GM21360 (cell line): ENCODE results near the gene CD151.

Experiments
- ATAC-seq: cut with Tn5 transposase; IDR thresholded peaks from one replicate; pipeline ENCODE4 v1.9.1; 2021; ENCODE audit warnings: mild to moderate bottlenecking, moderate library complexity; ENCODE audit not compliant: unreplicated experiment

The CD151 gene

DNA sequence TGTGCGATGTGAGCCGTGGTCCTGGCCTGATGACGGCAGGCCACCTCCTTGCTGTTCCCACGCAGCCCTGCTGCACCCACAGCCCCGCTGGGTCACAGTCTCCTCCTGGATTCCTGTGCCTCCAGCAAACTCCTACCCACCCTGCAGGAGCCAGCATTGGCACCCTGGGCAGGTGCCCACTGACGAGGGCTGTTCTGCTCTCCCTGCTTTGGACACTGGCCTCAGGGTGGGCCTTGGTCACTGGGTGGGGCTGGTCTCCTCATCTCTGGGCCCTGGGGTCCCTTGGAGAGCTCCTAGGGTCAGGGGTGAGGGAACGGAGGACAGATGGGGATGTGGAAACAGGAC lies 22.6 kb downstream of the CD151 start:
- no peak for ATAC-seq

DNA sequence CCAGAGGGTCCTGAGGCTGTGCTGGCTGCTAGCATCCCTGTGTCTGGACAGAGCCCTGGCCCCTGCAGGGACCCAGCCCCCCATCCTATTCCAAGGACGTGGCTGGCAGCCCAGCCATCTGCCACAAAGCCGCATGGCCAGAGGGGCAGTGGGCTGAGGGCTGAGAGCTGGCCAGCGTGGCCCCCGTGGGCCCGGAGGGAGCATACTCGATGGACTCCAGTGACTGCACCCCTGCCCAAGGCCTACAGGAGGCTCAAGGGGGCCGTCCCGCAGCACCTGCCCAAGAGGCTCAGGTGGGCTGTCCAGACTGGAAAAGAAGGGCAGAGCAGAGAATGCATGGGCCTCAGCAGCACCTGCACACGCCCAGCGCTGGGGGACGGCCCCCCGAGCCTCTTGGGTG lies 23.0 kb downstream of the CD151 start:
- ATAC-seq, result no peak

DNA sequence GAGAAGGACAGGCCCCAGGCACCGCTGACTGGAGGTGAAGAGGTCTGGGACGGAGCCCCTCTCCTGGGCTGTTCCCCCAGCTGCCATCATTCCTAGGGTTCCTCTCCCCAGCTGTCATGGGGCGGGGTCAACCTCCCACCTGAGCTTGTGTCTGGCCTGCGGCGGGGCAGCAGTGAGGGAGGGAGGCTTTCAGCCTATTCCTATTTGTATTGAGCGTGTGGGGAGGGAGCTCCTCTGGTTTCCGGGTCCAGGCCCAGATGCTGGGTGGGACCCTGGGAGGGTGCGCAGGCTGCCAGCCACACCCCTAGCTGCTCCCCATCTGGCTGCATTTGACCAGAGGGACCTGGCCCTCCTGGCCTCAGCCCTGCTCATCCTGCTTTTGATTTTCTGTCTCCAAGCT lies 23.6 kb downstream of the CD151 start:
- no peak for ATAC-seq

DNA sequence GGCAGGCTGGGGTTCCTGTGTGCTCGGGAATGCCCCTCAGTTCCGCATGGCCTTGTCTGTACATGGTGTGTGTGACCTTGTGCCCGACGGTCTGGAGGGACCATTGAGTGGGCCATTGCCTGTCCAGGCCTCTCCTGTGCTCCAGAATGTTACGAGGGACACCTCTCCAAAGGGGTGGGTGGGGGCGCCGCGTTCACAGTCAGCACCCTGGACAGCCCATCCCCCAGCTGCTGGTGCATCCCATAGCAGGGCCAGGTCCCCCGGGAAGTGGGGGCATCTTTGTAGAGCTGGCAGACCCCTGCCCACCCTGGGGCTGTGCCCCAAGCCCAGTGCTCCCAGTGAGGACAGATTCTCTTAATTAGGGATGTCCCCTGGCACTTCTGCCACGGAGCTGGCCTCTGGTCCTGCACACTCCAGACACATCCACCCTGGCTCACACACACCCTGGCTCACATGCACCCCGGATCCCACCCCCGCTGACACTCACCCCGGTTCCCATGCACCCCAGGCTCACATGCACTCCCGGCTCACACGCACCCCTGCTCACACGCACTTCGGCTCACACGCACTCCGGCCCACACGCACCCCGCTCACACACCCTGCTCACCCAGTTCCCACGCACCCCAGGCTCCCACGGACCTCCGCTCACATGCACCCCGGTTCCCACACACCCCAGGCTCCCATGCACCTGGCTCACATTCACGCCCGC lies 25.5 kb downstream of the CD151 start:
- no peak for ATAC-seq

DNA sequence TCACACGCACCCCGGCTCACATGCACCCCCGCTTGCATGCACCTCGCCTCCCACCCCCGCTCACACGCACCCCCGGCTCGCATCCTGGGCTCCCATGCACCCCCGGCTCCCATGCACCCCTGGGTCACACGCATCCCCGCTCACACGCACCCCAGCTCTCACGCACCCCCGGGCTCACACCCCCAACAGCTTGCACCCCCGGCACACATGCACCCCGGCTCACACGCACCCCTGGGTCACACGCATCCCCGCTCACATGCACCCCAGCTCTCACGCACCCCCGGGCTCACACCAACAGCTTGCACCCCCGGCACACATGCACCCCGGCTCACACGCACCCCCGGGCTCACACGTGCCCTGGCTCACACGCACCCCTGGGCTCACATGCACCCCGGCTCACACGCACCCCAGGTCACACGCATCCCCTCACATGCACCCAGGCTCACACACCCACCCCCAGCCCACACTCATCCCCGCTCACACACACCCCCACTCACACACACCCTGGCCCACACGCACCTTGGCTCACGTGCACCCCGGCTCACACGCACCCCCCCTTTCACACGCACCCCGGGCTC lies 26.1 kb downstream of the CD151 start:
- ATAC-seq, result no peak

DNA sequence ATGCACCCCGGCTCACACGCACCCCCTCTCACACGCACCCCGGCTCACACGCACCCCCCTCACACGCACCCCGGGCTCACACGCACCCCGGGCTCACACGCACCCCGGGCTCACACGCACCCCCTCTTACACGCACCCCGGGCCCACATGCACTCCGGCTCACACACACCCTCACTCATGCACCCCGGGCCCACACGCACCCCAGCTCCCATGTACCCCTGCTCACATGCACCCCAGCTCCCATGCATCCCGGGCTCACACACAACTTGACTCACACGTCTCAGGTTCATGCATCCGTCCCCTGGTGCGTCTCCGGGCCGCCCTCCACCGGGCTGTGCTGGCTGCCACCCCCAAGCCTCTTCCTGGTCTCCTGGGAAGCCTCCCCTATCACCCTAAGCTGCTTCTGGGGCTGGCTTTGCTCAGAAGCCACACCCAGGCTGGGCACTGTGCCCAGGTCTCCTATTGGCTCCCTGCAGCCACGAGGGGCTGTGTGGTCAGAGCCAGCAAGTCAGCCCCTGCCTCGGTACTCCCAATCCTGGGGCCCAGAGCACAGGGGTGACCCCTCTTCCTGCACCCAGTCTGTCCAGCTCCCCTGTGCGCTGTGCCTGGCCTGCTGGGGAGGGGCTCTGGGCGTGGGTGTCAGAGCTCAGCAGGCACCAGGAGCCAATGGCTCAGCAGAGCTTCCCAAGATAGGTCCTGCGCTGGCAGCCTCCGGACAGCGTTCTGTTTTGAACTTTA lies 26.8 kb downstream of the CD151 start:
- ATAC-seq, result no peak

DNA sequence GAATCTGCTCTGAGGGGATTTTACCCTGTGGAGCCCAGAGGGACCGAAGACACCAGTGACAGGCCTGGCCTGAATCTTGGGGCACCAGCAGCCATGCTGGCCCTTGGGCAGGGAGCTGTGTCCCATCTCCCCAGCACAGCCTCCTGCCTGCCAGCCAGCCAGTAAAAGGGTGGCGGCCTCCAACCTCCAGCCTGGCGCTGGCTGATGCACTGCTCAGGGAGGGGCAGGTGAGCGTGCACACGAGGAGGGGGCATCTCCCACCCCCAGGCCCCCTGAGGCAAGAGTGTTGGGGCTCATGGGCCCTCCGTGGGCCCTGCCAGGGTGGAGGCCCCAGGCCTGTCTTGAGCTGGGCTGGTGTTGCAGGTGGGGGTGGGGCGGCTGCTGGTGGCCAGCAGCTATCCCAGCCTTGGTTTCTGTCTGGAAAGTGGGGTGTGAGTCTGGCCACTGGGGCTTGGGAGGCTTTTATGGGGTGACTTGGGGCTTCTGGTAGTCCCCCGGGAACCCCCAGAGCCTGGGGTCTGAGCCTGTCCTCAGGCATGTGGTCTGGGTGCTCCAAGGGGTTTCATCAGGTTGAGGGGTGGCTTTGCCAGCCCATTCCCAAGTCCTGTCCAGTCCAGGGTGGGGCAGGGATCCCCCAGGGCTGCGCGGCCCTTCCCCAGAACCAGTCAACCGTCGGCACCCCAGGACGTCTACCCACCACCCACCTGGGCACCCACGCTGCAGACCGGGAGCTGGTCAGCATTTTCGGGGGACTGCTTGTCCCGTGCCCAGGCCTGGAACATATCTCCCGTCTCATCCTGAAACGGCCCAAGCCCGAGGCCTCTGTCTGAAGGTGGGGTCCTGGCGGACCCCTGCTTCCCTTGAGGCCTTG lies 27.7 kb downstream of the CD151 start:
- ATAC-seq, result no peak

DNA sequence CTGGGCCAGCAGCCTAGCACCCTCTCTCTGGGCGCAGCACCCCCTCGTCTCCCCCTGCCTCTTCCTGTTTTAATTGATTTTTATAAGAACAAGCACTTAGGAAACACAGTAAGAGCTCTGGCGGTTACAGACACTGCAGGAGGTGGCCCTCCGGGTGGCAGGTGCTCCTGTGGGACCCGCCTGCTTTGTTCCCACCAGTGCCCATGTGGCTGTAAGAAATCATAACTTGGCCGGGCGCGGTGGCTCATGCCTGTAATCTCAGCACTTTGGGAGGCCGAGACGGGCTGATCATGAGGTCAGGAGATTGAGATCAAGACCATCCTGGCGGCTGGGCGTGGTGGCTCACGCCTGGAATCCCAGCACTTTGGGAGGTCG lies 28.3 kb downstream of the CD151 start:
- ATAC-seq, result no peak

DNA sequence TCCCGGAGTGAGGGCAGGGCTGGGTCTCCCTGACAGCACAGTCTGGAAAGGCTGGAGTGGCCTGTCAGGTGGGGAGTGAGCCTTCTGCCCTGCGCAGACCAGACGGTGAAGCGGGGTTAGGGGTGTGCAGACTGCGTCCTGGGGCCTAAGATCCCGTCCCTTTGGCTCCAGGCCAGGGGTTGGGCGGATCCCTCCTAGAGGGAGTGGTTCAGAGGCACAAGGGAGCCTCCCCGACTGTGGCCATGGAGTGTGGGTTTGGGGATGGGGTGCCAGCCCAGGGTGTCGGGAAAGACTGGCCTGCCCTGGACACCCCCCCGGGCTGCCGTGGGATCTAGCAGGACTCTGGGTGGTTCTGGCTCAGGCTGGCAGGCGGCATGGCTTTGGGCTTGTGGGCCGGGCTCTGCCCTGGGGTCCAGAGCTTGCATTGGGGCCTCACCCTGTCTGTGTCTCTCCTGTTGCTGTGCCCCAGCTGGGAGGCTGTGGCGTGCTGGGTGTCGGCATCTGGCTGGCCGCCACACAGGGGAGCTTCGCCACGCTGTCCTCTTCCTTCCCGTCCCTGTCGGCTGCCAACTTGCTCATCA lies 29.4 kb downstream of the CD151 start:
- ATAC-seq, result no peak

DNA sequence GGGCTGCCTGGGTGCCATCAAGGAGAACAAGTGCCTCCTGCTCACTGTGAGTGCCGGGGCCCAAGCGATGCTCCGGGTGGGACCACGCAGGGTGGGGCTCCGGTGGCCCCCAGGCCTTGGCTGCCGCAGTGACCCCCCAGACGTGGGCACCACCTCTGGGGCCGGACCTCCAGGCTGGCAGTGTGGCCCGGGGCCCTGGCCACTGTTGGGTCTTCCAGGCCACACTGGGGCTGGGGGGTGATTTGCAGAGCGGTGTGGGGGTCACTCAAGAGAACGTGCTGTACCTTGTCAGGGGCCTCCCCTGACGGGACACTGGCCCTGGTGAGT lies 29.9 kb downstream of the CD151 start:
- no peak for ATAC-seq

DNA sequence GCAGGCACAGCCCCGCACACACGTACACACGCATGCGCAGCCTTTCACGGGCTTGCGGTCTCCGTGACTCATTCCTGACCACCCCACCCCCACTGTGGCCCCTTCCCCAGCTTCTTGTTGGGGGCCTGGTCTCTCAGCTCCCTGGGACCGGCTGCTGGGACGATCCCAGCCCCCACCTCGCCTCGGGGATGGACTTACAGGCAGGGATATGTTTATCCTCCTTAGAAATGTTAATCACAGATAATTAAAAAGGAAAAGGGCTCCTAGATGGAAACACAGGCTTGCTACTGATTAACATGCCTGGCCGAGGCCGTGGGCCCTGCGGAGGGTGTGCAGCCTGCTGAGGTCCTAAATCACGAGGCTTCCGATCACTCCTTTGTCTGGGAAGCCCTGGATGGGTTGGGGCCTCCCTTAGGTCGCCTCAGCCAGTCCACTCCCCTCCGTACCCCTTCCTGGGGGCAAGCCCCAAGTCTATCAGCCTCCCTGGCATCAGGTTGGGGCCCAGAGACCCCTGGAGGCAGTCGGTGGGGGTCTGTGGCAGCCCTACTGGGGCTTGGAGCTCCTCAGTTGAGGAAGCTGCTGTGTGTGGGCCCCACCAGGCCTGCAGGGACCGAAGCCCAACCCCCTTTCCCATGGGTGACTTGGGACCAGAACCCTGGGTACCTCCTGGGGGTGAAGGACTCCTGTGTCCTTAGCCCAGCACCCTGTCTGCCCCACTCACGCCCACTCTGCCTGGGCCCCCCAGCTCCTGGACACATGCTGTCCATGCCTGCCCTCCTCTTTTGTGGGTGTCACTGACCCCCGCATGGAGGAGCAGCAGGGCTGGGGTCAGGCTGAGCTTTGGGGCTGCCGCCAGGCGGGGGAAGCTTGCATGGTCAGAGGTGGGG lies 30.5 kb downstream of the CD151 start:
- ATAC-seq, result no peak

DNA sequence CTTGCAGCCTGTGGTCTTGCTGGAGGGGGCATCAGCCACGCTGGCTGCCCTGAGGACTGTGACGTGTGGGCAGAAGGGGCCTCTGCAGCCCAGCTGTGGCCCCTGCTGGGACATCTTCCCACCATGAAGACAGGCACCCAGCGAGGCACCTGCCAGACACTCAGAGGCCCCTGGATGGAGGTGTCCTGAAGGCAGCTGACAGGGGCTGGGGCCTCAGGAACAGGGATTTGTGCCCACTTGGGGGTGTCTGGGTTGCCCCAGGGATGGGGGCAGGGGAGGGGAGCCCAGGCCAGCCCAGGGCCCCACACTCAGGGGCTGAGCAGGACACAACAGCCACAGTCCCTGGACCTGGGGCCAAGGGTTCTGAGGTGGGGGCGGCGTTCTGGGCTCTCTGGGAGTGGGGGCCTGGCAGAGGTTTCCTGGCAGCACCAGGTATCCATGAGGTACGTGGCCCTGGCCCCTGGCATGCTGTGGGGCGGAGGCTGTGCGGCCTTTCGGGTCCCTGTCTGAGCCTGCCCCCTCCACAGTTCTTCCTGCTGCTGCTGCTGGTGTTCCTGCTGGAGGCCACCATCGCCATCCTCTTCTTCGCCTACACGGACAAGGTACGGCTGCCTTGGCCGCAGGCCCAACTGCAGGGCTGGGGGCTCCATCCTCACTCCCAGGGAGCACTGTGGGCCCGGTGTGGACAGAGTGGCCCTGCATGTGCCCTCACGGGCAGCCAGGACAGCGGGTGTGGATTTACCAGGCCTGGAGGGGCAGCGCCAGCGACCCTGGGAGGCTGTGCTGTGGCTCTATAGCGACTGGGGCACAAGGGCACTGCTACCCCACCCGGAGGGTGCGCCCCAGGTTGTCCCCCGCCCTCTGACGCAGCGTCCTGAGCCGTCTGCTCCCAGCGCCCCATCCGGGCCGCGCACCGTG lies 31.4 kb downstream of the CD151 start:
- ATAC-seq, result no peak

DNA sequence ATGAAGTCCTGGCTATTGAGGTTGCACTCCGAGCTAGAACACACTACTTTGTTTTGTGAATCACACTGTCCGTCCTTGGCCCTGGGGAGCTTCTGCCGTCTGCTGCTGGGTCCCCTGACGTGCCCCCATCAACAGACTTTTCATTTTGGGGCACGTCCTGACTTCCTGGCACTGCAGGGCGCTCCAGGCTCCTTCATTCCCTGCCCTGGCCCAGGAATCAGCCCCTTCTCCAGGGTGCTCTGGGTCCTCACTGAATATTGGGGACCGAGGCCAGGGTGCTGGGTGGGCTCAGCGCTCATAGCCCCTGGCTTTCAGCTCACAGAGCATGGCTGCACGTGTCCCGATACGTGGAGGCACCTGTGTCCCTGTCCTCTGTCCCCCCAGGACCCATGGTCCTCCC lies 32.1 kb downstream of the CD151 start:
- no peak for ATAC-seq

DNA sequence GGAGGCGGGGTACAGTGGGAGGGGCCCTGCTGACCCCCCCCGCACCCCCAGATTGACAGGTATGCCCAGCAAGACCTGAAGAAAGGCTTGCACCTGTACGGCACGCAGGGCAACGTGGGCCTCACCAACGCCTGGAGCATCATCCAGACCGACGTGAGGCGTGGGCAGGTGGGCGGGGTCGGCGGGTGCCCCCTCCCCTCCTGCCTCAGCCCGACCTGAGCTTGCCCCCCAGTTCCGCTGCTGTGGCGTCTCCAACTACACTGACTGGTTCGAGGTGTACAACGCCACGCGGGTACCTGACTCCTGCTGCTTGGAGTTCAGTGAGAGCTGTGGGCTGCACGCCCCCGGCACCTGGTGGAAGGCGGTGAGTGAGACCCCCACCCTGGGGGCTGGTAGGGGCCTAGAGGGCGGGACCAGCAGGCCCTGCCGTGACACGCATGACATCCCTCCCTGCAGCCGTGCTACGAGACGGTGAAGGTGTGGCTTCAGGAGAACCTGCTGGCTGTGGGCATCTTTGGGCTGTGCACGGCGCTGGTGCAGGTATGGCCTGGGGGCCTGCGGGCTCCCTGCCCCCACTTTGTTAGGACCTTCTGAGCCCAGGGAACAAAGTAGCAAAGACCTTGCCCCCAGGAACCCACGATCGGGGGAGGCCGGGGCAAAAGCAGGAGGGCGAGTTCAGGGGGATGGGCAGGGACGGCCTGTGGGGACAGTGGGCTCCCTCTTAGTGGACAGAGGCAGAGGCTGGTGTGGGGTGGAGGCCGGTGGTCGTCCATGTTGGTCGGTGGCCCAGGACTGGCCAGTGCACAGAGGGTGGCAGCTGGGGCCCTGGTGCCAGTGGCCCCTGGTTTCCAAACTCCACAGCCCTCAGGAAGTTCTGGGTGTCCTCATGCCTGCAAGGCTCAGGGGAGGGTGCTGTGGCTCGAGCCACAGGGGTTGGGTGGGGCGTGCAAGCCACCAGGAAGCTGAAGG lies 33.0 kb downstream of the CD151 start:
- ATAC-seq, result no peak

DNA sequence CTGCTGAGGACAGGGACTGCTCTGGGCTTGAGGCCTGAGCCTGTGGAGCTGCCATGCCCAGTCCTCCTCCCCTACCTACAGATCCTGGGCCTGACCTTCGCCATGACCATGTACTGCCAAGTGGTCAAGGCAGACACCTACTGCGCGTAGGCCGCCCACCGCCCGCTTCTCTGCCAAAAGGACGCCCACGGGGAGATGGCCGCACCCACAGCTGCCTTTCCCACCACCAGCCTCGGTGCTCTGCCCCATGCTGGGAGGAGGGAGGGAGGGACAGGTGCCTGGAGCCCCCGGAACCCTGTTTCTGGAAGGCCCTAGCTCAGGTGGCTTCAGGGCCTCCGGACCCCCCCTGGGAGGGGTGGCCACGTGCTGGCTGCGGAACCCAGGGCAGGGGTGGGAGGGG lies 33.7 kb downstream of the CD151 start:
- ATAC-seq, result no peak

DNA sequence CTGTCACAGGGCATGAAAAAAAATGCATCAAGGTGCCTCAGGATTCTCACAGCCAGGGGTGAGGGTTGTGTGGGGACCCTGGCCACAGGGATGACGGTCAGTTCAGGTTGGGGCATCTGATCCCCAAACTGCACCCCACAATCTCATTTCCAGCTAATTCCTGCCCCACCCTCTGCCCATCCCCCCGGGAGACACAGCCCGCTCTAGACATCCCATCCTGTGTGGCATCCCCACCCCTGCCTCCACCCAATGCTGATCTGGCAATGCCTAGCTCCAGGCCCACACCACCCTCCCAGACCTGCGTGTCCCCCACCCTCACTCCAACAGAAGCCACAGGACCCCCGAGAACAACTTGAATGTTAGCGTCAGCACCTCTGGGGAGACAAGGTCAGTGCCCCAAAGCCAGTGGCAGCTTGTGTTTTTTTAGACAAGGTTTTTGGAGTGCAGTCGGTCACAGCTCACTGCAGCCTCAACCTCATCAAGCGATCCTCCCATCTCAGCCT lies 35.2 kb downstream of the CD151 start:
- no peak for ATAC-seq

DNA sequence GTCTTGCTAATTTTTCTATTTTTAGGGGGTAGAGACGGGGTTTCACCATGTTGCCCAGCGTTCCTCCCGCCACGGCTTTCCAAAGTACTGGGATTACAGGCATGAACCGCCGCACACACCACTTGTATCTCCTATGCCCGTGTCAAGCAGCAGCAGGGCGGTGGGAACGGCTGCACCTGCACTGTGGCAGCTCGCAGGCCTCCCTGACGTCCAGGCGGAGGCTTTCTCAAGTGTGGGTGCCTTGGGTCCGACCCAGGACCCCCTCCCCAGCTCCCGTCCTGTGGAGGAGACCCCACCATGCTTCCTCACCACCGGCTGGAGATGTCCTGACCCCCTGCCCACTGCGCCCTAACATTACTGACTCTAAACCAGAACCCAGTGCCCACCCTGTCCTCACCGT lies 35.6 kb downstream of the CD151 start:
- no peak for ATAC-seq

DNA sequence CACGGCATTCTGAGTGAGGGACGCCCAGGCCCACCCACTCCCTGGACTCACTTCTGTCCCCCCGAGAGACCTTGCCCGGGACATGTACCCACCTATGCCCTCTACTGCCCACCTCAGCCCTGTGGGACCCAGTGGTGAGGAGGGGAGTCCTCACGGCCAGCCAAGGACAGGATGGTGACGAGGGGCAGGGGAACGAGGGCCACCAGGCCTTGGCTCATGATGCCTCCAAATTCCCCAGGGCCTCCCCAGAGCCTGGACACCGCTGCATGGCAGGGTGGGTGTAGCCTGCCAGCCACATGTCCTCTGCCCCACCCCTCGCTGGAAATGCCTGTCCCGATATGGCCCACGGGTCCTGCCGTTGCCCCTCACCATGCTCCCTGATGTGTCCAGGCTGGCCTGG lies 36.0 kb downstream of the CD151 start:
- no peak for ATAC-seq
